Activated CD4-positive, alpha-beta T cell treated with anti-CD3 and anti-CD28 coated beads, Interleukin-2, Interleukin-4, amounts not matched to agents 100 ng/mL and 50 ng/mL, durations not matched to agents 16 hours and 8 hours (primary cell): ENCODE data around the gene DGCR6.
"Not testable (repeated sequence)": the region's sequence is repeated elsewhere in the genome, so short reads cannot be mapped to it uniquely, and the experiment has no call there.

Experiments used
- DNase-seq: peaks from one replicate; pipeline ENCODE4 v3.0.0-alpha.2; 2020; ENCODE audit warnings: low spot score

The DGCR6 gene

GRCh38 chr22:18961201-18961600 lies 55.1 kb downstream of the DGCR6 start:
- not testable (repeated sequence) for DNase-seq
